ENCODE measurements around the gene JAK2. TPM values are rescaled to one million over a fixed set of nuclear protein-coding genes. Genes with fewer than 3 reads are reported as not detected.

JAK2 gene
- total RNA-seq = 10 to 100 TPM in 3 of 4 donors, 1 to 10 TPM in 1; 9.0 to 32.3 (median 16.8) TPM
- 1 to 10 TPM; 2.2 to 4.6 (median 3.2) TPM for polyA plus RNA-seq
- long read RNA-seq, donor 1, full-length matches to known transcripts = 5 of 21 reads
- long read RNA-seq, donor 1, partial matches to known transcripts = 10 of 21 reads
- long read RNA-seq, donor 1, other reads (novel, unspliced or antisense) = 6 of 21 reads
- long read RNA-seq, donor 2, partial matches to known transcripts = 14 of 26 reads
- long read RNA-seq, donor 2, other reads (novel, unspliced or antisense) = 12 of 26 reads

GRCh38 chr9:4984621-4985385, at the start of gene JAK2:
JAK2 (plus strand) TSS chr9:4985272; CDS start chr9:5021988, 36,716 bp downstream.
- peaks cover 46% of the 10 kb centered on the region for H3K4me1 ChIP-seq
- 0% methylated on average over 71 to 84 of the region's 84 CpGs for WGBS, 3 donors
- ATAC-seq = peak; percentile 93 to 96 (median 94)
- H3K36me3 ChIP-seq (ENCODE audit: insufficient read depth in 1 of 2, low read depth in 1 of 2) = peaks cover 0 to 3% of the 10 kb centered on the region in 2 donors
- DNase-seq = peak; percentile 91 to 95
- TF ChIP-seq CTCF (IDR thresholded peaks at IDR 0.05) = peak; percentile 46
- intact Hi-C loops (cut with DNase I) = loop anchor here (2.0 to 10.0 kb wide), 5 partner anchors 128 to 320 kb away; partner anchors contain the start of genes PLPP6 (in 1 of the 2), RCL1 (in 1 of the 2) and SPATA6L (in 1 of the 2)
- no peaks in the 10 kb centered on the region for H3K9me3 ChIP-seq
- peak within 1 kb of the TSS; percentile 95 for H3K4me3 ChIP-seq
- H3K27me3 ChIP-seq (ENCODE audit: insufficient read depth in 3 of 3, low read length in 2 of 3) = no peaks in the 10 kb centered on the region
- H3K27ac ChIP-seq = peak within 1 kb of the TSS; percentile 99

- Histone ChIP-seq H3K27ac (peak overlapping the region; percentile 43), H3K4me1 (peaks cover 39% of the 10 kb centered on the region), H3K27me3 (ENCODE audit: insufficient read depth in 3 of 3, low read length in 2 of 3) (no peaks in the 10 kb centered on the region), H3K36me3 (ENCODE audit: insufficient read depth in 1 of 2, low read depth in 1 of 2) (no peaks in the 10 kb centered on the region), H3K4me3 (no peak overlapping the region), H3K9me3 (no peaks in the 10 kb centered on the region)
- intact Hi-C loops (cut with DNase I) = no loop called here
- 42 to 54% (median 54%) methylated on average over 3 of the region's 3 CpGs for WGBS, 3 donors
- no peak for TF ChIP-seq CTCF (IDR thresholded peaks at IDR 0.05)
- DNase-seq = no peak
- ATAC-seq = peak in 1 of 4 donors; percentile 28
Observed at GRCh38 chr9:4936277-4936676, 48.8 kb upstream of the JAK2 start.

- DNase-seq (no peak), ATAC-seq (no peak)
- no peak for TF ChIP-seq CTCF (IDR thresholded peaks at IDR 0.05)
- H3K27me3 ChIP-seq (ENCODE audit: insufficient read depth in 3 of 3, low read length in 2 of 3) = no peaks in the 10 kb centered on the region
- peak overlapping the region; percentile 43 for H3K27ac ChIP-seq
- 97 to 100% (median 100%) methylated on average over 1 of the region's 1 CpG for WGBS, 3 donors
- H3K9me3 ChIP-seq = no peaks in the 10 kb centered on the region
- intact Hi-C loops (cut with DNase I) = no loop called here
- no peaks in the 10 kb centered on the region for H3K36me3 ChIP-seq (ENCODE audit: insufficient read depth in 1 of 2, low read depth in 1 of 2)
- H3K4me1 ChIP-seq = peaks cover 39% of the 10 kb centered on the region
- H3K4me3 ChIP-seq = no peak overlapping the region
Observed at GRCh38 chr9:4936823-4937222, 48.2 kb upstream of the JAK2 start.

GRCh38 chr9:4937446-4937845, 47.6 kb upstream of the JAK2 start:
- Histone ChIP-seq H3K36me3 (ENCODE audit: insufficient read depth in 1 of 2, low read depth in 1 of 2) (no peaks in the 10 kb centered on the region), H3K27ac (peak overlapping the region; percentile 43), H3K4me1 (peaks cover 39% of the 10 kb centered on the region), H3K9me3 (no peaks in the 10 kb centered on the region), H3K27me3 (ENCODE audit: insufficient read depth in 3 of 3, low read length in 2 of 3) (no peaks in the 10 kb centered on the region), H3K4me3 (no peak overlapping the region)
- intact Hi-C loops (cut with DNase I) = no loop called here
- 45 to 60% (median 57%) methylated on average over 1 of the region's 1 CpG for WGBS, 3 donors
- TF ChIP-seq CTCF (IDR thresholded peaks at IDR 0.05) = no peak
- ATAC-seq (no peak), DNase-seq (no peak)
